Activated naive CD8-positive, alpha-beta T cell treated with anti-CD3 and anti-CD28 coated beads, Interleukin-2, amount 50 U/mL, for 24 hours (primary cell): ENCODE measurements around the gene SLC6A16.
"Not testable (repeated sequence)": the region's sequence is repeated elsewhere in the genome, so short reads cannot be mapped to it uniquely, and the experiment has no call there.

Experiments
- ATAC-seq: fragments of 150-1000 bp; cut with Tn5 transposase; one replicate; pipeline ENCODE4 v1.10.0; 2021
- DNase-seq: peaks from one replicate; pipeline ENCODE4 v3.0.0; 2021
- H3K27ac Mint-ChIP-seq: one replicate; pipeline ENCODE4 v1.8.0; 2021; ENCODE audit warnings: mild to moderate bottlenecking, mixed read lengths
- H3K27me3 Mint-ChIP-seq: one replicate; pipeline ENCODE4 v1.8.0; 2021; ENCODE audit warnings: mixed read lengths
- H3K36me3 Mint-ChIP-seq: one replicate; pipeline ENCODE4 v1.8.0; 2021; ENCODE audit warnings: low read depth, mixed read lengths
- H3K4me1 Mint-ChIP-seq: one replicate; pipeline ENCODE4 v1.8.0; 2021; ENCODE audit warnings: mixed read lengths
- H3K4me3 Mint-ChIP-seq: one replicate; pipeline ENCODE4 v1.8.0; 2021; ENCODE audit warnings: mild to moderate bottlenecking, moderate library complexity, mixed read lengths
- H3K9me3 Mint-ChIP-seq: one replicate; pipeline ENCODE4 v1.8.0; 2021; ENCODE audit warnings: mixed read lengths

The SLC6A16 gene

GRCh38 chr19:49289286-49289685, 35.7 kb downstream of the SLC6A16 start:
- not testable (repeated sequence) for H3K36me3 Mint-ChIP-seq, H3K4me1 Mint-ChIP-seq, ATAC-seq, H3K4me3 Mint-ChIP-seq, DNase-seq, H3K27ac Mint-ChIP-seq, H3K9me3 Mint-ChIP-seq, H3K27me3 Mint-ChIP-seq

GRCh38 chr19:49288205-49288604, 36.8 kb downstream of the SLC6A16 start:
- not testable (repeated sequence) for H3K36me3 Mint-ChIP-seq, H3K4me1 Mint-ChIP-seq, H3K9me3 Mint-ChIP-seq, H3K4me3 Mint-ChIP-seq, H3K27ac Mint-ChIP-seq, ATAC-seq, H3K27me3 Mint-ChIP-seq, DNase-seq

DNA sequence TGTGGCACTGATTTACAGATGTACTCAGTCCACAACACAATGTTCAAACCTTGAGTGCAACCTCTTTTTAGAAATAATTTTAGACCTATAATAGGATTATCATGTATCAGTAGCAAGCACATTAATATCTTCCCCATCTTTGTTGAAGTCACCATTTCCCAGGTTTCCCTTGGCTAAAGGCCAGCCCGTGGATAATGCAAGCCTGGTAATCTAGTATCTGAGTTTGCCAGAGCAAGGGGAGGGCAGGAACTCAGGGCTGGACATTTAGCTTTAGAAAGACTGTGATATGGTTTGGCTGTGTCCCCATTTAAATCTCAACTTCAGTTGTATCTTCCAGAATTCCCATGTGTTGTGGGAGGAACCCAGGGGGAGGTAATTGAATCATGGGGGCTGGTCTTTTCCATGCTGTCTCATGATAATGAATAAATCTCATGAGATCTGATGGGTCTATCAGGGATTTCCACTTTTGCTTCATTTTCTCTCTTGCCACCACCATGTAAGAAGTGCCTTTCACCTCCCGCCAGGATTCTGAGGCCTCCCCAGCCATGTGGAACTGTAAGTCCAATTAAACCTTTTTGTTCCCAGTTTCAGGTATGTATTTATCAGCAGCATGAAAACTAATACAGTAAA, 37.7 kb downstream of the SLC6A16 start:
- no peaks in the 10 kb centered on the region for H3K4me1 Mint-ChIP-seq
- ATAC-seq (no peak), DNase-seq (no peak)
- no peak overlapping the region for H3K4me3 Mint-ChIP-seq
- H3K9me3 Mint-ChIP-seq: peaks cover 3% of the 10 kb centered on the region
- peaks cover 3% of the 10 kb centered on the region for H3K27me3 Mint-ChIP-seq
- no peak overlapping the region for H3K27ac Mint-ChIP-seq
- H3K36me3 Mint-ChIP-seq: no peaks in the 10 kb centered on the region

- Mint-ChIP-seq H3K4me3 (no peak overlapping the region), H3K9me3 (no peaks in the 10 kb centered on the region), H3K27ac (no peak overlapping the region), H3K27me3 (peaks cover 2% of the 10 kb centered on the region), H3K36me3 (no peaks in the 10 kb centered on the region), H3K4me1 (no peaks in the 10 kb centered on the region)
- DNase-seq (no peak), ATAC-seq (no peak)
Measured at GRCh38 chr19:49282184-49282583, 42.8 kb downstream of the SLC6A16 start.

DNA sequence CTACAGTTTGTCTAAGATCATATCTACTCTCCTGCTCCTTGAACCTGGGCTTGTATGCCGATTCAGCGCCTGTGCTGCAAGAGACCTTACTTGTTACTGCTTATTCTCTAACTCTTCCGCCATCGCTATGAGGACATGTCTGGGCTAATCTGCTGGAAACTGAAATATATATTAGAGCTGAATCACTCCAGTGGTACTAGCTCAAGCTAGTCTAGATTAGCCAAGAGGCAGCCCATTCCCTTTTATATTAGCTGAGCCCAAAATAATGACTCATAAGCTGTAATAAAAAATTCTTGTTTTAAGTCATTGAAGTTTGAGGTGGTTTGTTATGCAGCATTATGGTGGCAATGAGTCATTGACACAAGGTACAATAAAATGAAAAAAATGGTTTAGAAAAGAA, 52.8 kb downstream of the SLC6A16 start:
- Mint-ChIP-seq H3K27me3 (peaks cover 3% of the 10 kb centered on the region), H3K4me3 (no peak overlapping the region), H3K9me3 (no peaks in the 10 kb centered on the region), H3K4me1 (peaks cover 13% of the 10 kb centered on the region), H3K36me3 (no peaks in the 10 kb centered on the region), H3K27ac (no peak overlapping the region)
- ATAC-seq (peak; percentile 68), DNase-seq (no peak)

GRCh38 chr19:49271080-49271753, 53.8 kb downstream of the SLC6A16 start:
- Mint-ChIP-seq H3K4me1 (peaks cover 13% of the 10 kb centered on the region), H3K4me3 (no peak overlapping the region)
- no peak for ATAC-seq

GRCh38 chr19:49266409-49266808, 58.6 kb downstream of the SLC6A16 start:
- not testable (repeated sequence) for H3K9me3 Mint-ChIP-seq, ATAC-seq, H3K27ac Mint-ChIP-seq, H3K4me3 Mint-ChIP-seq, H3K4me1 Mint-ChIP-seq, H3K36me3 Mint-ChIP-seq
- H3K27me3 Mint-ChIP-seq: peaks cover 12% of the 10 kb centered on the region
- DNase-seq: peak; percentile 65

More at GRCh38 chr19:49271080-49271753, 53.8 kb downstream of the SLC6A16 start:
- Mint-ChIP-seq H3K9me3 (no peaks in the 10 kb centered on the region), H3K27me3 (peaks cover 3% of the 10 kb centered on the region), H3K27ac (no peak overlapping the region), H3K36me3 (no peaks in the 10 kb centered on the region)
- DNase-seq: no peak

GRCh38 chr19:49264258-49264657, 60.7 kb downstream of the SLC6A16 start:
- peaks cover 18% of the 10 kb centered on the region for H3K9me3 Mint-ChIP-seq
- no peaks in the 10 kb centered on the region for H3K4me1 Mint-ChIP-seq
- H3K36me3 Mint-ChIP-seq: peaks cover under 1% of the 10 kb centered on the region
- no peak for ATAC-seq
- no peak overlapping the region for H3K4me3 Mint-ChIP-seq
- DNase-seq: no peak
- H3K27ac Mint-ChIP-seq: no peak overlapping the region
- peaks cover 20% of the 10 kb centered on the region for H3K27me3 Mint-ChIP-seq

DNA sequence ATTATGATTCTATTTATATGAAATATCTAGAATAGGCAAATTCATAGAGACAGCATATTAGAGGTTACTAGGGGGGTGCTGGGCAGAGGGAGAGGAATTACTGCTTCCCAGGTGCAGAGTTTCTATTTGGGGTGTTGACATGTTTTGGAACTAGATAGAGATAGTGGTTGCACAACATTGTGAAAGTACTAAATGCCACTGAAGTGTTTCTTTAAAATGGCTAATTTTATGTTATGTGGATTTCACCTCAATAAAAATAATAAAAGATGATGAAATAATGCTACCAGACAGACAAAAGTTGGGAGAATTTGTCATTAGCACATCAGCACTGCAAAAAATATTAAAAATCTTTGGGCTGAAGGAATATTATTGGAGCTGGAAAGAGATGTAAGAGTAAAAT, 63.4 kb downstream of the SLC6A16 start:
- no peak for DNase-seq
- H3K4me1 Mint-ChIP-seq: no peaks in the 10 kb centered on the region
- H3K36me3 Mint-ChIP-seq: peaks cover 6% of the 10 kb centered on the region
- H3K27me3 Mint-ChIP-seq: peaks cover 33% of the 10 kb centered on the region
- H3K27ac Mint-ChIP-seq: no peak overlapping the region
- H3K9me3 Mint-ChIP-seq: peaks cover 29% of the 10 kb centered on the region
- no peak for ATAC-seq
- no peak overlapping the region for H3K4me3 Mint-ChIP-seq

DNA sequence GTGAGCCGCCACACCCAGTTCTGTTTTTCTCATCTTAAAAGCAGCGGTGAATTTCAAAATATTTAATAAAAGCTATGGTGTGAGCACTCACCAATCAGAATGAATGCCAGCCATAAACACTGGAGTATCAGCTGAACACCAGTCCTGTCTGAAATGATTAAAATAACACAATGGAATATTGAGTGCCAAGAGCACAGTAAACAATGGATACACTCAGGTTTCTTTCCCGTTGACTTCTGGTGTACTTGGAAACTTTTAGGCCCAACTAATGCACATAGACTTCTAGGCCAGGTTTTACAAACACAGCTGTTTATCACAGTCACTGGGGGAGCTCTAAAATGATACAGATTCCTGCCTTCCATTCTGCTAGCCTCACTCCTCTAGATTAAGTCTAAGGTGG, 68.3 kb downstream of the SLC6A16 start:
- ATAC-seq: no peak
- H3K4me1 Mint-ChIP-seq: no peaks in the 10 kb centered on the region
- no peak overlapping the region for H3K4me3 Mint-ChIP-seq
- DNase-seq: no peak
- peaks cover 24% of the 10 kb centered on the region for H3K9me3 Mint-ChIP-seq
- no peak overlapping the region for H3K27ac Mint-ChIP-seq
- peaks cover 6% of the 10 kb centered on the region for H3K36me3 Mint-ChIP-seq
- peaks cover 32% of the 10 kb centered on the region for H3K27me3 Mint-ChIP-seq

DNA sequence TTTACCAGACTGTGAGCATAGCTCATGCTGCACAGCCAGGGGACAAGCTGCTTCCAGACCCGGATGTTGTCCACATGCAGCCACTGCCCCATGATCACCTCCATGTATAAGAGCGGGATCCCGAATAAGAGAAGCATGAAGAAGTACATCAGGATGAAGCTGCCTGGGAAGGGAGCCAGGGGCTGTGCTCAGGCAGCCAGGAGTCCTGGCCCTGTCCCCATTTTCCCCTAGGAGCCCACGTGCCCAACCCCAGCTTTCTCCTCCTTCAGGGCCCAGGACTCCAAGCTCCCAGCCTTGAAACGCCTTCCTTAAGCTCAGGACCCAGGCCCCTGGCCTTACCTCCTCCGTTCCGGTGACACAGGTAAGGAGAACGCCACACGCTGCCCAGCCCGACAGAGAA, 69.3 kb downstream of the SLC6A16 start:
- Mint-ChIP-seq H3K27ac (no peak overlapping the region), H3K36me3 (peaks cover 6% of the 10 kb centered on the region), H3K27me3 (peaks cover 34% of the 10 kb centered on the region), H3K9me3 (peaks cover 21% of the 10 kb centered on the region), H3K4me1 (no peaks in the 10 kb centered on the region), H3K4me3 (no peak overlapping the region)
- no peak for DNase-seq
- ATAC-seq: no peak

GRCh38 chr19:49249933-49250332, 75.1 kb downstream of the SLC6A16 start:
- ATAC-seq: no peak
- H3K27ac Mint-ChIP-seq: no peak overlapping the region
- DNase-seq: no peak
- no peaks in the 10 kb centered on the region for H3K9me3 Mint-ChIP-seq
- no peaks in the 10 kb centered on the region for H3K36me3 Mint-ChIP-seq
- H3K4me3 Mint-ChIP-seq: no peak overlapping the region
- H3K4me1 Mint-ChIP-seq: no peaks in the 10 kb centered on the region
- peaks cover 19% of the 10 kb centered on the region for H3K27me3 Mint-ChIP-seq

DNA sequence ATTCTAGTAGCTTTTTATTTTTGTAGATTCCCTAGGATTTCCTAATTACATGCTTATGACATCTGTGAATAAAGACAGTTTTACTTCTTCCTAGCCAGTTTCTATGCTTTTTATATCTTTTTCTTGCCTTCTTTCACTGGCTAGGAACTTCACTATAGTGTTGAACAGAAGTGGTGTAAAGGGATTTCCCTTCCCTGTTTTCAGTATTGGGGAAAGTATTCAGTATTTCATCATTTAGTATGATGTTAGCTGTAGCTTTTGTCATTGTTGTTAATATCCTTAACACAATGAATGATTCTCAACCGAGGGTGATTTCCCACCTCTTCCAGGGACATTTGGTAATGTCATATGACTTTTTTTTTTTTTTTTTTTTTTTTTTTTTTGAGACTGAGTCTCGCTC, 77.3 kb downstream of the SLC6A16 start:
- Mint-ChIP-seq H3K27ac (no peak overlapping the region), H3K9me3 (no peaks in the 10 kb centered on the region)

DNA sequence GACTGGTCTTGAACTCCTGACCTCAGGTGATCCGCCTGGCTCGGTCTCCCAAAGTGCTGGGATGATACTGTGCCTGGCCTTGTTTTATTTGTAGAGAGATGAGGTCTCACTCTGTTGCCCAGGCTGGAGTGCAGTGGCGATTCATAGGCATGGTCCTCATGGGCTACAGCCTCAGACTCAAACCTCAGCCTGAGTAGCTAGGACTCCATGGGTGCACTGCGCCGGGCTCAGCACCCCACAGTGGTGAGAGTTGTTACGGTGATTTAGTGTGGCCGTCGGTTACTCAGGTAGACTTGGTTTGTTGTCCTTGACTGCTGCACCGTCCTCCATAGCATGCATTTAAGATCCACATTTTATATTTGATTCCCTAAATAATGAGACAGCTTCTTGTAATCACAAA, 80.7 kb downstream of the SLC6A16 start:
- ATAC-seq (no peak), DNase-seq (no peak)
- H3K9me3 Mint-ChIP-seq: no peaks in the 10 kb centered on the region
- H3K36me3 Mint-ChIP-seq: no peaks in the 10 kb centered on the region
- H3K27me3 Mint-ChIP-seq: peaks cover 5% of the 10 kb centered on the region
- H3K4me3 Mint-ChIP-seq: no peak overlapping the region
- no peak overlapping the region for H3K27ac Mint-ChIP-seq
- no peaks in the 10 kb centered on the region for H3K4me1 Mint-ChIP-seq

More for the DNA sequence above, 77.3 kb downstream of the SLC6A16 start:
- H3K27me3 Mint-ChIP-seq: peaks cover 14% of the 10 kb centered on the region
- H3K4me3 Mint-ChIP-seq: no peak overlapping the region
- H3K36me3 Mint-ChIP-seq: no peaks in the 10 kb centered on the region
- H3K4me1 Mint-ChIP-seq: no peaks in the 10 kb centered on the region
- no peak for DNase-seq
- no peak for ATAC-seq

DNA sequence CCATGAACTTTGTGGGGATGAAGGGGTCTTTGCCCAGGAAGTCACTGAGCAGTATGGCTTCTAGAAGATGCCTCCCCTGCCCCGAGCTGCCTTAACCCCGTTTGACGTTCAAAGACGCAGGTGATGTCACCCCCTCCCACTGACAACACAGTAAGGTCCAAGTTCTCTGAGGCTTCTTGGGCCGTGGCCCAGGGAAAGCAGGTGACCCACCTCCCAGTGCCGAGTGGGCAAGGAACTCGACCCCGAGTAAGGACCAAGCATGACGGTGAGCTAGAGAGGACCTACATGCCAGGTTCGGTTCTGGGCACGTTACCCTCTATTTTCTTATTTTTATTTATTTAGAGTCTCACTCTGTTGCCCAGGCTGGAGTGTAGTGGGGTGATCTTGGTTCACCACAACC, 81.3 kb downstream of the SLC6A16 start:
- Mint-ChIP-seq H3K27me3 (peaks cover 8% of the 10 kb centered on the region), H3K36me3 (no peaks in the 10 kb centered on the region), H3K27ac (no peak overlapping the region), H3K4me3 (no peak overlapping the region), H3K4me1 (no peaks in the 10 kb centered on the region), H3K9me3 (no peaks in the 10 kb centered on the region)
- DNase-seq (no peak), ATAC-seq (no peak)
